ENCODE results near the gene ADAMTS18. TPM values are rescaled to one million over a fixed set of nuclear protein-coding genes. Genes with fewer than 3 reads are reported as not detected.

ADAMTS18 gene
- total RNA-seq, 1 experiment from 2014 or later, result not detected

GRCh38 chr16:77393955-77394354, 40.9 kb downstream of the ADAMTS18 start:
- no peak overlapping the region for H3K4me3 ChIP-seq
- H3K36me3 ChIP-seq (ENCODE audit: low read depth), result no peaks in the 10 kb centered on the region
- BruUV-seq (replicated peaks), result no TSS peak
- POLR2A ChIA-PET (ENCODE audit: unreplicated experiment), result no interaction called here
- DNase-seq, result no peak
- H4K20me1 ChIP-seq (ENCODE audit: insufficient read depth), result no peaks in the 10 kb centered on the region
- no peaks in the 10 kb centered on the region for H3K9me2 ChIP-seq (ENCODE audit: insufficient read depth)
- no peaks in the 10 kb centered on the region for H3F3A ChIP-seq (ENCODE audit: insufficient read depth, low read depth)
- no peak overlapping the region for H3K27ac ChIP-seq
- peaks cover 10% of the 10 kb centered on the region for H3K4me1 ChIP-seq (replicated peaks; ENCODE audit: insufficient read depth)
- intact Hi-C loops (cut with micrococcal nuclease; ENCODE audit: unreplicated experiment), result no loop called here
- CTCF ChIA-PET, result no interaction called here
- no peaks in the 10 kb centered on the region for H3K79me2 ChIP-seq (ENCODE audit: low read depth)
- no peak overlapping the region for H2AFZ ChIP-seq
- H3K27me3 ChIP-seq (ENCODE audit: insufficient read depth, low read depth), result peaks cover 16% of the 10 kb centered on the region; the same call in 1 of the 2 replicates
- H3K4me2 ChIP-seq, result no peak overlapping the region
- no peaks in the 10 kb centered on the region for H3K9me3 ChIP-seq (ENCODE audit: insufficient read depth, low read depth)
- no peak for TF ChIP-seq CTCF (conservative IDR thresholded peaks at IDR 0.05)
- TF ChIP-seq EZH2 (IDR thresholded peaks at IDR 0.05; ENCODE audit: low read depth), result no peak

GRCh38 chr16:77387815-77388209, 47.0 kb downstream of the ADAMTS18 start:
- TF ChIP-seq EZH2 (IDR thresholded peaks at IDR 0.05; ENCODE audit: low read depth), result no peak
- no peak for TF ChIP-seq CTCF (conservative IDR thresholded peaks at IDR 0.05)
- no peaks in the 10 kb centered on the region for H3K9me2 ChIP-seq (ENCODE audit: insufficient read depth)
- POLR2A ChIA-PET (ENCODE audit: unreplicated experiment), result no interaction called here
- no peaks in the 10 kb centered on the region for H3F3A ChIP-seq (ENCODE audit: insufficient read depth, low read depth)
- H3K9me3 ChIP-seq (ENCODE audit: insufficient read depth, low read depth), result no peaks in the 10 kb centered on the region
- H3K4me2 ChIP-seq, result peak overlapping the region; percentile 52
- peaks cover 30% of the 10 kb centered on the region for H3K27me3 ChIP-seq (ENCODE audit: insufficient read depth, low read depth)
- intact Hi-C loops (cut with micrococcal nuclease; ENCODE audit: unreplicated experiment), result no loop called here
- H4K20me1 ChIP-seq (ENCODE audit: insufficient read depth), result no peaks in the 10 kb centered on the region
- no peaks in the 10 kb centered on the region for H3K36me3 ChIP-seq (ENCODE audit: low read depth)
- H3K4me1 ChIP-seq (replicated peaks; ENCODE audit: insufficient read depth), result peaks cover 13% of the 10 kb centered on the region
- DNase-seq, result no peak
- BruUV-seq (replicated peaks), result no TSS peak
- H2AFZ ChIP-seq, result no peak overlapping the region
- H3K4me3 ChIP-seq, result peak overlapping the region; percentile 11; the same call in 1 of the 2 replicates
- CTCF ChIA-PET, result no interaction called here
- no peak overlapping the region for H3K27ac ChIP-seq
- H3K79me2 ChIP-seq (ENCODE audit: low read depth), result no peaks in the 10 kb centered on the region

GRCh38 chr16:77386831-77387814, 47.7 kb downstream of the ADAMTS18 start:
- Histone ChIP-seq H3K36me3 (ENCODE audit: low read depth) (no peaks in the 10 kb centered on the region), H3K79me2 (ENCODE audit: low read depth) (no peaks in the 10 kb centered on the region), H3K4me3 (no peak overlapping the region), H3K9me2 (ENCODE audit: insufficient read depth) (no peaks in the 10 kb centered on the region), H2AFZ (no peak overlapping the region), H3K27ac (no peak overlapping the region), H3K9me3 (ENCODE audit: insufficient read depth, low read depth) (no peaks in the 10 kb centered on the region), H4K20me1 (ENCODE audit: insufficient read depth) (no peaks in the 10 kb centered on the region), H3K27me3 (ENCODE audit: insufficient read depth, low read depth) (peaks cover 36% of the 10 kb centered on the region), H3F3A (ENCODE audit: insufficient read depth, low read depth) (no peaks in the 10 kb centered on the region), H3K4me2 (peak overlapping the region; percentile 52), H3K4me1 (replicated peaks; ENCODE audit: insufficient read depth) (peaks cover 13% of the 10 kb centered on the region)
- TF ChIP-seq CTCF (conservative IDR thresholded peaks at IDR 0.05) (no peak), EZH2 (IDR thresholded peaks at IDR 0.05; ENCODE audit: low read depth) (no peak)
- CTCF ChIA-PET, result no interaction called here
- POLR2A ChIA-PET (ENCODE audit: unreplicated experiment), result no interaction called here
- intact Hi-C loops (cut with micrococcal nuclease; ENCODE audit: unreplicated experiment), result no loop called here
- no peak for DNase-seq
- no TSS peak for BruUV-seq (replicated peaks)
